ENCODE measurements around the gene ISG20L2.

Gene ISG20L2

DNA sequence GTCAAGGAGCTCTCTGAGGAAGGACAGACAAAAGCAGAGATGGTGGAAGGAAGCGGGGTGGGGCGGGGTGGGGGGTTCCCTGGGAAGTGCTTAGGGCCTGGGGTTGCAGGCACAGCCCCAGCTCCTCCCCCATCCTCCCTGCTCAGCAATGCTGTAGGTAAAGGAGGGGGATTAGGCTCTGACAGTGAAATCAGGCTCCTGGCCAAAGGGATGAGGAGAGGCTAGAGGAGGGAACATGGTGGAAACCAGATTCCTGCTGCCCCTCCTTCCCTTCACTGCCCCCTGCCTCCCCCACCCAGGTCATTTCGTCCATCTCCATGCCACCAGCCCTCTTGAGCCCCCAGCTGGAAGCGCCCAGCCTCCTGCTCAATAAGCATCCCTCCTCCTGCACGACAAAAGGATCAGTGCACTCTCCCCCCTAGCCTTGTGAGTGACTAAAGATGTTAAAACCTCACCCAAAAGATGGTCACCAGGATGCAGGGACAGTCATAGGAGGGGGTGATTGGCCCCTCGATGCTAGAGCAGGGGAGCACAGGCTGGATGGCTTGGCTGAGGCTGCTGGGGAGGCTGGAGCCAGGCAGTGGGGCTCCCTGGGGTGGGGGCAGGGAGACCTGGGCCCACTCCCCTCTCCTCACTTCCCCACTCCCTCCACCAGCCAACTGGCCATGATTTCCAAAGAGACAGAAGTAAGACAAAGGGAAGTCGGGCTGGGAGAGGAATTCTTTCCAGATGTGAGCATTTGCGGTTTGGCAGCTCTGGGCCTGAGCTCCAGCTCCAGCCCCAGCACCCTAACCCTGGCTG, 20.9 kb downstream of the ISG20L2 start:
- Histone ChIP-seq H3K4me3 (ENCODE audit: low read length) (no peak overlapping the region), H3K4me1 (ENCODE audit: control insufficient read depth, insufficient read depth, low read length) (peaks cover 44% of the 10 kb centered on the region), H3K36me3 (ENCODE audit: control insufficient read depth, insufficient read depth, low read length) (no peaks in the 10 kb centered on the region), H3K27ac (ENCODE audit: low read depth, low read length) (peak overlapping the region; percentile 86), H3K27me3 (ENCODE audit: control insufficient read depth, insufficient read depth, low read length) (peaks cover 15% of the 10 kb centered on the region), H3K9ac (ENCODE audit: low read length) (no peak overlapping the region)

- peak overlapping the region; percentile 35 for H3K9ac ChIP-seq (ENCODE audit: low read length)
- H3K27ac ChIP-seq (ENCODE audit: low read depth, low read length) = peak overlapping the region; percentile 86
- peak overlapping the region; percentile 62 for H3K4me3 ChIP-seq (ENCODE audit: low read length)
- no peaks in the 10 kb centered on the region for H3K36me3 ChIP-seq (ENCODE audit: control insufficient read depth, insufficient read depth, low read length)
- H3K27me3 ChIP-seq (ENCODE audit: control insufficient read depth, insufficient read depth, low read length) = peaks cover 15% of the 10 kb centered on the region
- H3K4me1 ChIP-seq (ENCODE audit: control insufficient read depth, insufficient read depth, low read length) = peaks cover 37% of the 10 kb centered on the region
Observed at GRCh38 chr1:156706657-156707416, 21.7 kb downstream of the ISG20L2 start.

DNA sequence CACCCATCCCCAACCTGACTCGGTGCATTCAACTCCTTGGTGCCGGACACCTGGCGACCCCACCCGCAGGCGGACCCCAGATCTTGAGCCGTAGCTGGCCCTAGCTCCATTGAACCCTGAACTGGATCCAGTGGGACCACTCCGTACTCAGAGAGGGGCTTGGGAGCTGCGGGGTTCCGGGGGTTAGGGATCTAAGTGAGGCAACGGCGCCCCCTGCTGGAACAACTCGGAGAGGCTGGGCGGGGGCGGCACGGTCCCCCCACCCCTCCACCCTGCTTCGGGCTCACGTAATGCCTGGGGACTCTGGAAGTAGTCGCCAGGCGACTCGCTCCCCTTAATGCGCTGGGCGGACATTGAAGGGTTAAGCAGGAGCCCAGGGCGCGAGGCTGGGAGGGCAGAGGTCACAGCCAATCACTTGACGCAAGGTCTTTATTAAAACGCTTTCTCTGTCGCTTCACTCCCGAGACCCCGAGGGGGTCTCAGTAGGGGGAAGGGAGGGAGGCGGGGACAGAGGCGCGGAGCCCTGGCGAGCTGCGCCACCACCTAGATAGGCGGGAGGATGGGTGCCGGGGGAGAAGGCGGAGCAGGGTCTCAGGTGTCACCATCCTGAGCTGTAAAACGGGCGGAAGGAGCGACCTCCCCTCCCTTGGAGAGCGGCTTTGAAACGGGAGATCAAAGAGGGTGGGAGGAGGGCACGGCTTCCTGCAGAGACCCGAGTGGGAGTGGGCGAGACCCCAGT, 22.5 kb downstream of the ISG20L2 start:
- H3K27me3 ChIP-seq (ENCODE audit: control insufficient read depth, insufficient read depth, low read length) = peaks cover 15% of the 10 kb centered on the region
- H3K4me3 ChIP-seq (ENCODE audit: low read length) = peak overlapping the region; percentile 62
- H3K9ac ChIP-seq (ENCODE audit: low read length) = peak overlapping the region; percentile 35
- H3K36me3 ChIP-seq (ENCODE audit: control insufficient read depth, insufficient read depth, low read length) = no peaks in the 10 kb centered on the region
- H3K27ac ChIP-seq (ENCODE audit: low read depth, low read length) = peak overlapping the region; percentile 86
- peaks cover 31% of the 10 kb centered on the region for H3K4me1 ChIP-seq (ENCODE audit: control insufficient read depth, insufficient read depth, low read length)

- Histone ChIP-seq H3K9ac (ENCODE audit: low read length) (peak within 1 kb of the TSS; percentile 35), H3K4me3 (ENCODE audit: low read length) (peak within 1 kb of the TSS; percentile 62), H3K27me3 (ENCODE audit: control insufficient read depth, insufficient read depth, low read length) (peaks cover 15% of the 10 kb centered on the region), H3K36me3 (ENCODE audit: control insufficient read depth, insufficient read depth, low read length) (no peaks in the 10 kb centered on the region), H3K27ac (ENCODE audit: low read depth, low read length) (peak within 1 kb of the TSS; percentile 86), H3K4me1 (ENCODE audit: control insufficient read depth, insufficient read depth, low read length) (peaks cover 26% of the 10 kb centered on the region)
Observed at GRCh38 chr1:156705321-156705917, 23.1 kb downstream of the ISG20L2 start, which contains the start of gene CRABP2. Gene CRABP2 (minus strand): TSS chr1:156705583. CDS start chr1:156705446, 137 bp downstream.

DNA sequence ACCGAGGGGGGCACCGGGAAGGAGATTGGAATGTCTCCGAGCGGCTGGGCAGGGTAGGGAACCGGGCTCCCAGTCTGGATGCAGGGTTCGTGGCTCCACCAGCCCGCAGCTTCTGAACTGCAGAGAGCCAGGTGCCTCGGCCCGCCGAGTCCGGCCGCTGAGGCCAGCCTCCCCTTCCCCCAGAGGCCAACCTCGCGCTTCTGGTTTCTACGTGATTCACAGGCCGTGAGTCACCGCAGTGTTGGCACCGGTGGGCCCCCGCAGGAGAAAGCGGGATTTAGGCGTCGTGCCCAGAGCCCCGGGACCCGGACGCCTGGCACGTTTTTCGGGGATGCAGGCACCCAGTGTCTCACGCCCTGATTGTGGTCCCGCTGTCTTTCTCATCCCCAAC, 23.6 kb downstream of the ISG20L2 start:
- H3K27me3 ChIP-seq (ENCODE audit: control insufficient read depth, insufficient read depth, low read length) = peaks cover 15% of the 10 kb centered on the region
- H3K36me3 ChIP-seq (ENCODE audit: control insufficient read depth, insufficient read depth, low read length) = no peaks in the 10 kb centered on the region
- H3K9ac ChIP-seq (ENCODE audit: low read length) = no peak overlapping the region
- peak overlapping the region; percentile 62 for H3K4me3 ChIP-seq (ENCODE audit: low read length)
- peaks cover 21% of the 10 kb centered on the region for H3K4me1 ChIP-seq (ENCODE audit: control insufficient read depth, insufficient read depth, low read length)
- H3K27ac ChIP-seq (ENCODE audit: low read depth, low read length) = no peak overlapping the region

DNA sequence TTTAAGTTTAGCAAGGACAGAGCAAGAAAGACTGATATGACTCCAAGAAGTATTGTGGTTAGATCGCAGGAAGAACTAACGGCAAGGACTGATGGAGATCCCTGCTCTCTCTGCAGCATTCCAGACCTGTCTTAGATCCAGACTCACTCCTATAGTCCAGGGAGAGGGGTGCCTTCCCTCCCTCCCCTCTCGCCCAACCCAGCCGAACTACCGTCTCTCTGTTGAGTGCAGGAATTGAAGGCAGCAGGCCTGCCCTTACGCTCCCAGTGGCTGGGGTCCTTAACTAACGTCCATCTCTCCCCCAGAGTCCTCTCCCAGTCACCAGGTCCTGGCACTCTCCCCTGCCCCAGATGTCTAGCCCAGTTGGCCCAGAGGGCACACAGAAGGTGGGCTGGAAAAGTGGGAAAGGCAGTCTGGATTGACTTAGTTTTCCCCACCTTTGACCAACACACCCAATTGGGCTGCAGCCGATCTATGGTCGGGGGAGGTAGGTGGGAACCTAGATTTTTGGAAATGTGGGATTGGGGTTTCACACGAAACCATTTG, 24.3 kb downstream of the ISG20L2 start:
- H3K4me3 ChIP-seq (ENCODE audit: low read length) = no peak overlapping the region
- H3K27ac ChIP-seq (ENCODE audit: low read depth, low read length) = no peak overlapping the region
- H3K36me3 ChIP-seq (ENCODE audit: control insufficient read depth, insufficient read depth, low read length) = no peaks in the 10 kb centered on the region
- peaks cover 16% of the 10 kb centered on the region for H3K4me1 ChIP-seq (ENCODE audit: control insufficient read depth, insufficient read depth, low read length)
- peaks cover 15% of the 10 kb centered on the region for H3K27me3 ChIP-seq (ENCODE audit: control insufficient read depth, insufficient read depth, low read length)
- H3K9ac ChIP-seq (ENCODE audit: low read length) = no peak overlapping the region

GRCh38 chr1:156703741-156704140, 24.8 kb downstream of the ISG20L2 start:
- Histone ChIP-seq H3K36me3 (ENCODE audit: control insufficient read depth, insufficient read depth, low read length) (no peaks in the 10 kb centered on the region), H3K27me3 (ENCODE audit: control insufficient read depth, insufficient read depth, low read length) (peaks cover 15% of the 10 kb centered on the region), H3K4me1 (ENCODE audit: control insufficient read depth, insufficient read depth, low read length) (peaks cover 16% of the 10 kb centered on the region), H3K9ac (ENCODE audit: low read length) (no peak overlapping the region), H3K4me3 (ENCODE audit: low read length) (no peak overlapping the region), H3K27ac (ENCODE audit: low read depth, low read length) (no peak overlapping the region)

GRCh38 chr1:156703336-156703735, 25.2 kb downstream of the ISG20L2 start:
- Histone ChIP-seq H3K27me3 (ENCODE audit: control insufficient read depth, insufficient read depth, low read length) (peaks cover 15% of the 10 kb centered on the region), H3K27ac (ENCODE audit: low read depth, low read length) (no peak overlapping the region), H3K9ac (ENCODE audit: low read length) (no peak overlapping the region), H3K36me3 (ENCODE audit: control insufficient read depth, insufficient read depth, low read length) (no peaks in the 10 kb centered on the region), H3K4me1 (ENCODE audit: control insufficient read depth, insufficient read depth, low read length) (peaks cover 16% of the 10 kb centered on the region), H3K4me3 (ENCODE audit: low read length) (no peak overlapping the region)

DNA sequence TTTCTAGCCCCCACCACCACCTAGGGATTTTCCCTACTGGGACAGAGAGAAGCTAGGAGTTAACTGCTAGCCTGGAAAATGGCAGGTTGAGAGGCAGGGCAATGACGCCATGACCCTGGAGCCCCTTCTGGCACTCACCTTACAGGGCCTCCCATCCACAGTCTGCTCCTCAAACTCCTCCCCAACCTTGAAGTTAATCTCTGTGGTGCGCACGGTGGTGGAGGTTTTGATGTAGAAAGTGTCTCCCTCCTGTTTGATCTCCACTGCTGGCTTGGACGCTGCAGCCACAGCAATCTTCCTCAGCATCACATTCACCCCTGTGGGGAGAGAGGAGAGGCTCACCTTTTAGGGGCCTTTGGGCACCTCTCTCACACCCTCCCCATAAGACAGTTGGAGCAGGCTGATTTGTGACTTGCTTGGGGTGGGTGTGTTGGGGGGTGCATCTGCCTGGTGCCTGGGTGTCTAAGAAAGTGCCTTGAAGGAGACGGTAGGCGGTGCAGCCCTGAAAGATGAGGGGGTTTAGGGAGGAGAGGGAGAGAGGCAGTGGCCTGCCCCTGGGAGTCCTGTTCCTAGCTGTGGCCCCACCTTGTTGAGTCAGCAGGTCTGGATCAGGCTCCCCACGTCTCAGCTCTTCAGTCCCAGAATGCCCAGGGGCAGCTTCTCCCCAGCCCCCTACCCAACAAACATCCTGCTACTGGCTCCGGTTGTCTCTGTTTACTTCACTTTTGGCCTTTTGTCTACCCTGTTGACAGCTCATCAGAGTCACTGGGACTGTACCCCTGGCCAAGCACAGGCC, 27.6 kb downstream of the ISG20L2 start:
- Histone ChIP-seq H3K9ac (ENCODE audit: low read length) (no peak overlapping the region), H3K36me3 (ENCODE audit: control insufficient read depth, insufficient read depth, low read length) (no peaks in the 10 kb centered on the region), H3K4me3 (ENCODE audit: low read length) (no peak overlapping the region), H3K27me3 (ENCODE audit: control insufficient read depth, insufficient read depth, low read length) (peaks cover 15% of the 10 kb centered on the region), H3K27ac (ENCODE audit: low read depth, low read length) (no peak overlapping the region), H3K4me1 (ENCODE audit: control insufficient read depth, insufficient read depth, low read length) (peaks cover 16% of the 10 kb centered on the region)

DNA sequence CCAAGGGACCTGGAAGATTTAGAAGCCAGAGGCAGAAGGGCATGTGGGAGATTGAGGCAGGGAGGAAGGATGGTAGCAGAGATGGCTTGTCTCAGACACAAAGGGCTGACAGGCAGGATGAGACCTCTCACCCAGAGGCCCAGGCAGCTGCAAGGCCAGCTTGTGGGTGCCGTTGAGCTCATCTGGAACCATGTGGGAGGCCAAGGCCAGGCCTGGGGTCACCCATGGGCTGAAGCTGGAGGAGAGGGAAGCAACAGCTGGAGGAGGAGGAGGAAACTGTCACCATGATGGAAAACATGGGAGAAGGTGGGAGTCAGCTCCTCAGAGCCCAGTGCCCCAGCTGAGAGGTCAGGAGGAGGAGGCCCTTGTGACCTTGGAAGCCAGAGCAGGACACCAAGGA, 29.6 kb downstream of the ISG20L2 start:
- no peaks in the 10 kb centered on the region for H3K36me3 ChIP-seq (ENCODE audit: control insufficient read depth, insufficient read depth, low read length)
- H3K4me3 ChIP-seq (ENCODE audit: low read length) = no peak overlapping the region
- no peak overlapping the region for H3K27ac ChIP-seq (ENCODE audit: low read depth, low read length)
- H3K27me3 ChIP-seq (ENCODE audit: control insufficient read depth, insufficient read depth, low read length) = peaks cover 9% of the 10 kb centered on the region
- H3K9ac ChIP-seq (ENCODE audit: low read length) = no peak overlapping the region
- peaks cover 3% of the 10 kb centered on the region for H3K4me1 ChIP-seq (ENCODE audit: control insufficient read depth, insufficient read depth, low read length)

DNA sequence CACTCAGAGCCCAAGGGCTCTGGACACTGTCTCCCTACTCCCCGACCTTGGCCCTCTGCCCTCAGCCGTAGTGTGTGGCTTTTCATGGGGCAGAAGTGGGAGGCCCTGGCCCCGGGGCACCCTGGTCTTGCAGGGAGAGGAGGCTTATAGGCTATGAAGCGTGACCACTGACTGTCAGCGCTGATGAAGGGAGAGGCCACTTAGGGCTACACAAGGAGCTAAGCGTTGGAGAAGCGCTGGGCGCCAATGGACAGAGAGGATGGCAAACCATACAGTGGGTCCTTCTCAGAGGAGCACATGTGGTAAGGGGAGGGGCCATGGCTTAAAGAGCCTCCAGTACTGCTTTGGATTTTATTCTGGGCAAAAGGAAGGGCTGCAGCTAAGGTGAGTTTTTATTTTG, 31.1 kb downstream of the ISG20L2 start:
- no peak overlapping the region for H3K9ac ChIP-seq (ENCODE audit: low read length)
- no peaks in the 10 kb centered on the region for H3K36me3 ChIP-seq (ENCODE audit: control insufficient read depth, insufficient read depth, low read length)
- no peaks in the 10 kb centered on the region for H3K4me1 ChIP-seq (ENCODE audit: control insufficient read depth, insufficient read depth, low read length)
- H3K27me3 ChIP-seq (ENCODE audit: control insufficient read depth, insufficient read depth, low read length) = peaks cover 3% of the 10 kb centered on the region
- no peak overlapping the region for H3K27ac ChIP-seq (ENCODE audit: low read depth, low read length)
- H3K4me3 ChIP-seq (ENCODE audit: low read length) = no peak overlapping the region

Data from rectal smooth muscle tissue (tissue), 1 donor.